Peyer's patch (tissue), 4 donors: ENCODE data around the gene ZNF775. TPM values are rescaled to one million over a fixed set of nuclear protein-coding genes. Genes with fewer than 3 reads are reported as not detected.

ENCODE experiments used
- DNase-seq, 3 donors: peaks; one replicate each; pipeline ENCODE4 v3.0.0-alpha.2; 2017 to 2019
- H3K27ac ChIP-seq, 4 donors: fragments of 200-600 bp; sonication (generic); one replicate each; pipeline ENCODE4 v1.5.1; 2016 to 2019
- H3K27me3 ChIP-seq, 2 donors: fragments of 200-600 bp; sonication (generic); one replicate each; pipeline ENCODE4 v1.5.1; 2019
- H3K36me3 ChIP-seq, 3 donors: fragments of 200-600 bp; sonication (generic); one replicate each; pipeline ENCODE4 v1.5.1; 2016 to 2019
- H3K4me1 ChIP-seq, 4 donors: fragments of 200-600 bp; sonication (generic); one replicate each; pipeline ENCODE4 v1.5.1; 2016 to 2019
- H3K4me3 ChIP-seq, 4 donors: fragments of 200-600 bp; sonication (generic); 1 replicate in 3 of 4; 2 replicates in 1 of 4; pipeline ENCODE4 v1.5.1; 2016 to 2019; ENCODE audit warnings: mild to moderate bottlenecking in 1 of 4
- H3K9me3 ChIP-seq, 4 donors: fragments of 200-600 bp; sonication (generic); one replicate each; pipeline ENCODE4 v1.5.1; 2016 to 2019; ENCODE audit warnings: mild to moderate bottlenecking in 1 of 4
- CTCF ChIP-seq, 6 experiments: fragments of 450-650 bp in 4 of 6; fragments of 200-600 bp in 2 of 6; sonication (generic) in 1 of 6; IDR thresholded peaks; one replicate each; pipeline ENCODE4 v1.5.1; 2017 to 2019; ENCODE audit warnings: antibody characterized with exemption in 6 of 6, mild to moderate bottlenecking in 3 of 6, moderate library complexity in 1 of 6
- POLR2A ChIP-seq, 2 donors: fragments of 450-650 bp; IDR thresholded peaks; one replicate each; pipeline ENCODE4 v1.5.1; 2017; ENCODE audit warnings: antibody characterized with exemption in 2 of 2, mild to moderate bottlenecking in 2 of 2, moderate library complexity in 2 of 2
- total RNA-seq, 4 donors: library from RNA; depleted of rRNA; stranded (reverse); fragments of >200 nt; gene quantifications; one replicate each; pipeline ENCODE4 v1.1.0, GENCODE V29; 2016

ZNF775 gene
- total RNA-seq, 4 donors from 2014 or later = 1.7 to 2.8 (median 2.5) TPM

- H3K4me3 ChIP-seq = no peak overlapping the region
- H3K27ac ChIP-seq = peak overlapping the region in 3 of 4 donors; percentile 24 to 98 (median 35)
- peak in 1 of 3 donors; percentile 44 for DNase-seq
- no peaks in the 10 kb centered on the region for H3K9me3 ChIP-seq
- no peaks in the 10 kb centered on the region for H3K27me3 ChIP-seq
- H3K36me3 ChIP-seq = peaks cover 0 to 1% (median 0%) of the 10 kb centered on the region in 3 donors
- H3K4me1 ChIP-seq = peaks cover 0 to 22% (median 20%) of the 10 kb centered on the region in 4 donors
- TF ChIP-seq CTCF (IDR thresholded peaks at IDR 0.05) (no peak), POLR2A (IDR thresholded peaks at IDR 0.05) (no peak)
Measured at GRCh38 chr7:150365673-150366398, 13.3 kb upstream of the ZNF775 start.

GRCh38 chr7:150367677-150368095 lies 11.4 kb upstream of the ZNF775 start:
- peaks cover 0 to 36% (median 21%) of the 10 kb centered on the region in 4 donors for H3K4me1 ChIP-seq
- TF ChIP-seq POLR2A (IDR thresholded peaks at IDR 0.05) = no peak
- TF ChIP-seq CTCF (IDR thresholded peaks at IDR 0.05) = no peak
- H3K36me3 ChIP-seq = peaks cover 0 to 20% (median 0%) of the 10 kb centered on the region in 3 donors
- H3K27ac ChIP-seq = peak overlapping the region; percentile 90 to 99 (median 96)
- DNase-seq = no peak
- H3K27me3 ChIP-seq = no peaks in the 10 kb centered on the region
- no peaks in the 10 kb centered on the region for H3K9me3 ChIP-seq
- H3K4me3 ChIP-seq = peak overlapping the region; percentile 84 to 93 (median 91)

- peak; percentile 85 to 96 (median 95) for DNase-seq
- Histone ChIP-seq H3K27ac (peak within 1 kb of the TSS; percentile 90 to 99 (median 96)), H3K4me3 (peak within 1 kb of the TSS; percentile 84 to 93 (median 91)), H3K4me1 (peaks cover 0 to 43% (median 21%) of the 10 kb centered on the region in 4 donors), H3K36me3 (peaks cover 0 to 26% (median 0%) of the 10 kb centered on the region in 3 donors), H3K27me3 (no peaks in the 10 kb centered on the region), H3K9me3 (no peaks in the 10 kb centered on the region)
- TF ChIP-seq POLR2A (IDR thresholded peaks at IDR 0.05) = peak; percentile 35 to 76
- no peak for TF ChIP-seq CTCF (IDR thresholded peaks at IDR 0.05)
Measured at GRCh38 chr7:150368096-150368883, 10.8 kb upstream of the ZNF775 start, which contains the start of gene REPIN1. Gene REPIN1 (plus strand): TSS chr7:150368822. CDS start chr7:150369712, 890 bp downstream.

GRCh38 chr7:150368884-150369747 lies 10.0 kb upstream of the ZNF775 start:
- DNase-seq = peak; percentile 78 to 82 (median 80)
- peaks cover 0 to 34% (median 0%) of the 10 kb centered on the region in 3 donors for H3K36me3 ChIP-seq
- H3K27me3 ChIP-seq = no peaks in the 10 kb centered on the region
- peak overlapping the region; percentile 90 to 99 (median 96) for H3K27ac ChIP-seq
- peak in 1 of 2 donors; percentile 20 for TF ChIP-seq POLR2A (IDR thresholded peaks at IDR 0.05)
- TF ChIP-seq CTCF (IDR thresholded peaks at IDR 0.05) = no peak
- peak overlapping the region; percentile 84 to 93 (median 91) for H3K4me3 ChIP-seq
- peaks cover 0 to 51% (median 16%) of the 10 kb centered on the region in 4 donors for H3K4me1 ChIP-seq
- no peaks in the 10 kb centered on the region for H3K9me3 ChIP-seq
